Panc1 (cell line): ENCODE measurements around the gene SPATA13.

Experiments
- POLR2AphosphoS5 ChIP-seq: IDR thresholded peaks from 2 replicates; pipeline ENCODE4 v1.6.1; 2012; ENCODE audit warnings: mild to moderate bottlenecking, low read depth, low read length, moderate library complexity
- SIN3A ChIP-seq: IDR thresholded peaks from 2 replicates; pipeline ENCODE4 v1.6.1; 2012; ENCODE audit warnings: low read depth, mild to moderate bottlenecking, low read length, moderate library complexity, borderline replicate concordance; ENCODE audit not compliant: insufficient read depth
- TCF7L2 ChIP-seq: IDR thresholded peaks from 2 replicates; pipeline ENCODE4 v1.6.1; 2011; ENCODE audit warnings: mild to moderate bottlenecking, low read depth, low read length, inconsistent platforms
- TF ChIP-seq, protein P1 (sequence below): fragments of 450-650 bp; IDR thresholded peaks from 2 replicates; pipeline ENCODE4 v1.5.1; 2017; ENCODE audit warnings: mild to moderate bottlenecking
- TF ChIP-seq, protein P2 (sequence below), 2 experiments: IDR thresholded peaks; 2 replicates each; pipeline ENCODE4 v1.6.1; 2011 to 2012; ENCODE audit warnings: low read depth in 2 of 2, control low read depth in 1 of 2, low read length in 1 of 2, mild to moderate bottlenecking in 1 of 2, moderate library complexity in 1 of 2; ENCODE audit not compliant: insufficient read depth in 1 of 2

DNA sequence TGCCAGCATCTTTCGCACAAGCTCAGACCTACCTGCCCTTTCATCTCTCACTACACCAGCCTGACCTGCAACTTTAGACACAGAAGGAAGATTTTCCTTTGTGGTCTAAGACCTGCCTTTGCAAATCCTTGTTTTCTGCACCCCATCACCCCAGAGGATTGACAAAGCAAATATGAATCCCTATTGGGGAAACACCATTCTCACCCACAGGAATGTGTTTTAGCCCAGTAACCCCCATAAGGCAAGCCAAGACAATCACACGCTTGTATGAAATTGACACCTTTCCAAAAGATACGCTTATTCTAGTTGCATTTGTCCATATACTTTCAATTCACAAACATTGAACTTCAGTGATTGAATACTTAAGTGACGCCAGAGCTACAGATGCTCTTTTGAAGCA is 55.7 kb downstream of the SPATA13 start:
- TF ChIP-seq, protein P1, sequence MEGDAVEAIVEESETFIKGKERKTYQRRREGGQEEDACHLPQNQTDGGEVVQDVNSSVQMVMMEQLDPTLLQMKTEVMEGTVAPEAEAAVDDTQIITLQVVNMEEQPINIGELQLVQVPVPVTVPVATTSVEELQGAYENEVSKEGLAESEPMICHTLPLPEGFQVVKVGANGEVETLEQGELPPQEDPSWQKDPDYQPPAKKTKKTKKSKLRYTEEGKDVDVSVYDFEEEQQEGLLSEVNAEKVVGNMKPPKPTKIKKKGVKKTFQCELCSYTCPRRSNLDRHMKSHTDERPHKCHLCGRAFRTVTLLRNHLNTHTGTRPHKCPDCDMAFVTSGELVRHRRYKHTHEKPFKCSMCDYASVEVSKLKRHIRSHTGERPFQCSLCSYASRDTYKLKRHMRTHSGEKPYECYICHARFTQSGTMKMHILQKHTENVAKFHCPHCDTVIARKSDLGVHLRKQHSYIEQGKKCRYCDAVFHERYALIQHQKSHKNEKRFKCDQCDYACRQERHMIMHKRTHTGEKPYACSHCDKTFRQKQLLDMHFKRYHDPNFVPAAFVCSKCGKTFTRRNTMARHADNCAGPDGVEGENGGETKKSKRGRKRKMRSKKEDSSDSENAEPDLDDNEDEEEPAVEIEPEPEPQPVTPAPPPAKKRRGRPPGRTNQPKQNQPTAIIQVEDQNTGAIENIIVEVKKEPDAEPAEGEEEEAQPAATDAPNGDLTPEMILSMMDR: no peak
- TF ChIP-seq, protein P2, sequence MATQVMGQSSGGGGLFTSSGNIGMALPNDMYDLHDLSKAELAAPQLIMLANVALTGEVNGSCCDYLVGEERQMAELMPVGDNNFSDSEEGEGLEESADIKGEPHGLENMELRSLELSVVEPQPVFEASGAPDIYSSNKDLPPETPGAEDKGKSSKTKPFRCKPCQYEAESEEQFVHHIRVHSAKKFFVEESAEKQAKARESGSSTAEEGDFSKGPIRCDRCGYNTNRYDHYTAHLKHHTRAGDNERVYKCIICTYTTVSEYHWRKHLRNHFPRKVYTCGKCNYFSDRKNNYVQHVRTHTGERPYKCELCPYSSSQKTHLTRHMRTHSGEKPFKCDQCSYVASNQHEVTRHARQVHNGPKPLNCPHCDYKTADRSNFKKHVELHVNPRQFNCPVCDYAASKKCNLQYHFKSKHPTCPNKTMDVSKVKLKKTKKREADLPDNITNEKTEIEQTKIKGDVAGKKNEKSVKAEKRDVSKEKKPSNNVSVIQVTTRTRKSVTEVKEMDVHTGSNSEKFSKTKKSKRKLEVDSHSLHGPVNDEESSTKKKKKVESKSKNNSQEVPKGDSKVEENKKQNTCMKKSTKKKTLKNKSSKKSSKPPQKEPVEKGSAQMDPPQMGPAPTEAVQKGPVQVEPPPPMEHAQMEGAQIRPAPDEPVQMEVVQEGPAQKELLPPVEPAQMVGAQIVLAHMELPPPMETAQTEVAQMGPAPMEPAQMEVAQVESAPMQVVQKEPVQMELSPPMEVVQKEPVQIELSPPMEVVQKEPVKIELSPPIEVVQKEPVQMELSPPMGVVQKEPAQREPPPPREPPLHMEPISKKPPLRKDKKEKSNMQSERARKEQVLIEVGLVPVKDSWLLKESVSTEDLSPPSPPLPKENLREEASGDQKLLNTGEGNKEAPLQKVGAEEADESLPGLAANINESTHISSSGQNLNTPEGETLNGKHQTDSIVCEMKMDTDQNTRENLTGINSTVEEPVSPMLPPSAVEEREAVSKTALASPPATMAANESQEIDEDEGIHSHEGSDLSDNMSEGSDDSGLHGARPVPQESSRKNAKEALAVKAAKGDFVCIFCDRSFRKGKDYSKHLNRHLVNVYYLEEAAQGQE (IDR thresholded peaks at IDR 0.05; ENCODE audit: insufficient read depth in 1 of 2, low read depth in 2 of 2, low read length in 1 of 2): no peak
- TF ChIP-seq POLR2AphosphoS5 (no peak), SIN3A (no peak), TCF7L2 (no peak)
